ENCODE data around the gene NUBP2.

The NUBP2 gene

DNA sequence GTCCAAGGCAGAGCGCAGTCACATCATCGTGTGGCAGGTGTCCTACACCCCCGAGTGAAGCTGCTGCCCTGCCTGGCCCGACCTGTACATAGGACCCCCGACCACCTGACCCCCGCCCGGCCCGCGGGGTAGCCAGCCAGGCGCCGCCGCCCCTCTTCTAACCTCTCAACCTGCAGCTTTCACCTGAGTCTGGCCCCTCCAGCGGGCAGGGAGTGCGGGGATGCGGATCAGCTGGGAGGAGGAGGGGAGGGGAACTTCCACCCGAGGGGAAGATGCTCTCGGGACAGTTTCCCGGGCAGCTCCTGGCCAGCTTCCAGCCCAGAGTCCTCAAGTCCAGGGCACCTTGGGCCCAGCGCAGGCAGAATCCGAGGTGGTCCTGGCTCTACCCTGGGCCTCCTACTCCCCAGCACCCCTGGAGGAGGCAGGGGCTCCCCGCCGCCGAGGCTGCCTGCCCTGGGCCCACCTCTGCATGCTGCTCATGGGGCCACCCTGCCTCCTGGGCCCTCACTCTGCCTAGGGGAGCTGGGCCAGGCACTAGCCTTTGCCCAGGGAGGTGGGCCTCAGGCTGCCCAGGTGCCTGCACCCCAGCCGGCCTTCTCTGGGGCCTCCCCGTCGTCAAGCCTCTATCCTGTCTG is 13.9 kb upstream of the NUBP2 start:
- TF ChIP-seq, protein P1, sequence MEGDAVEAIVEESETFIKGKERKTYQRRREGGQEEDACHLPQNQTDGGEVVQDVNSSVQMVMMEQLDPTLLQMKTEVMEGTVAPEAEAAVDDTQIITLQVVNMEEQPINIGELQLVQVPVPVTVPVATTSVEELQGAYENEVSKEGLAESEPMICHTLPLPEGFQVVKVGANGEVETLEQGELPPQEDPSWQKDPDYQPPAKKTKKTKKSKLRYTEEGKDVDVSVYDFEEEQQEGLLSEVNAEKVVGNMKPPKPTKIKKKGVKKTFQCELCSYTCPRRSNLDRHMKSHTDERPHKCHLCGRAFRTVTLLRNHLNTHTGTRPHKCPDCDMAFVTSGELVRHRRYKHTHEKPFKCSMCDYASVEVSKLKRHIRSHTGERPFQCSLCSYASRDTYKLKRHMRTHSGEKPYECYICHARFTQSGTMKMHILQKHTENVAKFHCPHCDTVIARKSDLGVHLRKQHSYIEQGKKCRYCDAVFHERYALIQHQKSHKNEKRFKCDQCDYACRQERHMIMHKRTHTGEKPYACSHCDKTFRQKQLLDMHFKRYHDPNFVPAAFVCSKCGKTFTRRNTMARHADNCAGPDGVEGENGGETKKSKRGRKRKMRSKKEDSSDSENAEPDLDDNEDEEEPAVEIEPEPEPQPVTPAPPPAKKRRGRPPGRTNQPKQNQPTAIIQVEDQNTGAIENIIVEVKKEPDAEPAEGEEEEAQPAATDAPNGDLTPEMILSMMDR (conservative IDR thresholded peaks at IDR 0.05; ENCODE audit: low read depth, low read length): no peak
- DNase-seq (ENCODE audit: low read depth): no peak
- no peak overlapping the region for H3K4me3 ChIP-seq (ENCODE audit: low read depth, low read length)

DNA sequence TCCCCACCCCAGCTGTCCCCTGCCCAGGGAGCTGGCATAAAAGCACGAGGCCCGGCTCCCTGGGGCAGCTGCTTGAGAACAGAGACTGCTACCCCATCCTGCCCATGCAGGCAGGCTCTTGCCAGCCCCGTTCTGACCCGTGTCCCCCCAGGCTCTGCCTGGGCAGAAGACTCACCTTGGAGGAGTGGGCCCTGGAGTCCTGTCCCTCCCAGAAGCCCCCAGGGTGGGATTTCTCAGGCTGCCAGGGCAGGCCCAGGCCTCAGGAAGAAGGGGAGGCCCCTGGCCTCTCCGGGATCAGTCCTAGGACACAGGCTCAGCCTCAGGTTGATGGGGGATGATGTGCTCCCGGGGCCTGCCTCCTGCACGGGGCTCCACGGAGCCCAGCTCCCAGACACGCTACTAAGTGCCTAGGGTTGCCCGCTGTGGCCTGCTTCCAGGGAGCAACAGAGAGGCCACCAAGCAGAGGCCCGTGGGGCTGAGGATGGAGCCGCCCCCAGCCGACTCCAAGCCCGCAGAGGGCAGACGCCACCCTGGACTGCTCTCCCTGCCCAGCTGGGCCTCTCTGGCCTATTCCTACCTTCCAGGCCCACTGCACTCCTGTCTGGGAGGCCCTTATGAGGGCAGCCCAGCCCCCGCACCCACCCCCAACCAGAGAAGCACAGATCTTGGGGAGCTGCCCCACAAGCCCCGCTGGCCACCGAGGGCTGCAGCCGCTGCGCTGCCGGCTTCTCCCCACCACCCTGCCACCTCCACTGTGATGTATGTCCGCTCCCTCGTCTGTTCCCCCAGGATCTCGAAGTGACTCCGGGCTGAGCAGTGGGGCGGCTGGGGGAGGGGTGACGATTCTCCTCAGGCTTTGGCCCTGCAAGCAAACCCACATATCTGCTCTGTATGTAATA is 13.1 kb upstream of the NUBP2 start:
- TF ChIP-seq, protein P1 (conservative IDR thresholded peaks at IDR 0.05; ENCODE audit: low read depth, low read length): no peak
- DNase-seq (ENCODE audit: low read depth): no peak
- H3K4me3 ChIP-seq (ENCODE audit: low read depth, low read length): peak overlapping the region; percentile 83

DNA sequence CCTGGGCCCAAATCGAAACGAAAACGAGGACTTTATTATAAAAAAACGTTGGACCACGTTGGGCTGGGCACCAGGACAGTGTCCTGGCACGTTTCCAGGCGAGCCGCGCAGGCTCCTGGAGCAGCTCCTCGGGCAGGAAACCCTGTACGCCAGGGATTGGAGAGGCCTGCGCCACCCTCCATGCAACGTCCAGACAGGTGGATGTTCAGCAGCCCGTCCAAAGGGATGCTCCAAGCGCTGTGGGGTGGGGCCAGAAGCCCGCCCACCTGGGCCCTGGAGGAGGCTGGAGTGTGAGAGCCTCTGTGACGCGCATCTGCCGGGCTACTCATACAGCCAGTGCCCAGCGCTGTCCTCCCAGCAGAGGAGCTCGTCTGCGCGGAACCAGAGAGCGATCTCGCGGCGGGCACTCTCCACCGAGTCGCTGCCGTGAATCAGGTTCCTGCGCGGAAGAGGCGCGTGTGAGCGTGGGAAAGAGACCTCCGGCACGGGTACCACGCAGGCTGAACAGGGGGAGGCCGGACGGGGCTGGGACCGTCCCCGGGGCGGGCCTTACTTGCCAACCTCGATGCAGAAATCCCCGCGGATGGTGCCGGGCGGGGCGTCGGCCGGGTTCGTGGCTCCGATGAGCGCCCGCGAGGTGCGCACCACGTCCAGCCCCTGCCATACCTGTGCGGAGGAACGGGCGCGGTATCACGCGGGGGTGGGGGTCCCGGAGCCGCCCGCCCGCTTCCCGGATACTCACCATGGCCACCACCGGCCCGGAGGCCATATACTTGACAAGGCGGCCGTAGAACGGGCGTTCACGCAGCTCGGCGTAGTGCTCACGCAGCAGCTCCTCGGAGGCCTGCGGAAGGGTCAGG is 12.2 kb upstream of the NUBP2 start:
- peak overlapping the region; percentile 83 for H3K4me3 ChIP-seq (ENCODE audit: low read depth, low read length)
- DNase-seq (ENCODE audit: low read depth): no peak
- TF ChIP-seq, protein P1 (conservative IDR thresholded peaks at IDR 0.05; ENCODE audit: low read depth, low read length): no peak

DNA sequence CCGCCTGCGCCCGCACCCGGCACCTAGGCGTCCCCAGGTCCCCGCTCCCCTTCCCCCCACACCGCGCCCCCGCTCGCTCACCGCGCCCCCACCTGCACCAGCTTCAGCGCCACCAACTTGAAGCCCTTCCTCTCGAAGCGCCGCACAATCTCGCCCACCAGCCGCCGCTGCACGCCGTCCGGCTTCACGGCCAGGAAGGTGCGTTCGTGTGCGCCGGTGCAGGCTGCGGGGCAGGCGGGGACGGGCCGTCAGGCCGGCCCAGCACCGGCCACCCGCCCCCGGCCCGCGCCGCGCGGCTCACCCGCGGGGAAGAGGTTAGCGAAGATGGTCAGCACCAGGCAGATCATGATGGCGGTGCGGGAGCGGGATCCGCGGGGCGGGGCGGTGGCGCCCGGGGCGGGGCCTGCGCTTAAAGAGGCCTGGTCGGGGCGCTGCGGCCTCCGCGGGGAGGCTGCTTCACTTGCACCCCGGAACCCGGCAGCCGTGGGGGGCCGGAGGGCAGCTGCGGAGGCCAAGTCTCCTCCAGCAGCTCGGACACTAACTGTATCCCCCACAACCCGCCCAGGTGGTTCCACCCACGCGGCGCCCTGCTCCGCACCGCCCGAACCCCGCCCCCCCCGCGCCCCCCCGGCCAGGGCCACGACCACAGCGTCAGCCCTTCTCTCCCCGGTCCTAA is 11.4 kb upstream of the NUBP2 start, which contains the start of gene NME3:
NME3 (minus strand) TSS at position 356 of the 676 bp plus-strand sequence; CDS start at position 347, 9 bp downstream.
- TF ChIP-seq, protein P1 (conservative IDR thresholded peaks at IDR 0.05; ENCODE audit: low read depth, low read length): no peak
- peak within 1 kb of the TSS; percentile 83 for H3K4me3 ChIP-seq (ENCODE audit: low read depth, low read length)
- DNase-seq (ENCODE audit: low read depth): peak; percentile 77

DNA sequence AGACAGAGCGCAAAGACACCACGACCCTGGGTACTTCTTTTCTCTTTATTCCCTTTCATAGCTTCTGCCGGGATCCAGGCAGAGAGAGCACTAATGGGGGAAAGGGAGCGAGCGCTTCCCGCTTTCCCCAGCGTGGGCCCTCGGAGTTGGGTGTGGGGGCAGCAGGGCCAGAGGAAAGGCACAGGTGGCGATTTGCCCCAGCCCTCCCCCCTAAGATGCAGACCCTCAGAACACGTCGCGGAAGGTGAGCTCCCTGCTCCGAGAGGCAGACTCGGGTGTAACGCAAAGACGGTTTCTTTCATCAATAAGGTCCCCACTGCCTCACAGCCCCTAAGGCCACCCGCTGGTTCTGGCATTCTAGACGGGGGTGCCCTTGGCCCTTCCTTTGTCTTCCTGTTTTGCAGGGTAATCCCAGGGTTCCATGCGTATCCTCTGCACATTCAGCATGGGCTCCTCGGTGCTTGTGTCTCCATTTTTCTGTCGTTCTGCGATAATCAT is 10.8 kb upstream of the NUBP2 start:
- no peak for DNase-seq (ENCODE audit: low read depth)
- TF ChIP-seq, protein P1 (conservative IDR thresholded peaks at IDR 0.05; ENCODE audit: low read depth, low read length): no peak
- H3K4me3 ChIP-seq (ENCODE audit: low read depth, low read length): peak overlapping the region; percentile 83

DNA sequence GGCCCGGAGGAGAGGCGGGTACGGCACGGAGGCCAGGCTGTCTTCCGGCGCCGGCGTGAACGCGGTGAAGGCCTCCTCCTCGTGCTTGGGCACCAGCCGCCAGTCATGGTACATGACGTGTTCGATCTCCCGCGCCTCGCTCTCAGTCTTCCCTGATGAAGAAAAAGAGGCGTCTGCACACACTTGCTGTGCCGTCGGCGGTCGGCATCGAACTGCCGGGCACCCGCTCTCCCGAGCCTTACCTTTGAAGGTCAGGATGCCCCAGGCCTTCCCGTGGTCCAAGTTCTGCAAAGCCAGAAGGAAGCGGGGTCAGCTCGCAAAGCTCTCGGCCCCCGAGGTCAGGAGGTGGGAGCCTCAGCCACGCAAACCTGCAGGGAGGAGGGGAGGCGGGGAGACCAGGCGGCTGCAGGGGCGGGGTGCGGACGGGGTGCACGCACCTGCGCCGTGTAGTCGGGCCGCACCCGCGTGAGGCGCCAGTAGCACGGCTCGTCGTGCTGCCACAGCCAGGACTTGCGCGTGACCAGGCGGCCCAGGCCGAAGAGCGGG is 10.3 kb upstream of the NUBP2 start, which contains the start of gene EME2:
EME2 (plus strand) TSS at position 449 of the 546 bp plus-strand sequence. CDS start 418 bp downstream, outside the sequence.
- peak within 1 kb of the TSS; percentile 83 for H3K4me3 ChIP-seq (ENCODE audit: low read depth, low read length)
- peak; percentile 54 for DNase-seq (ENCODE audit: low read depth)
- TF ChIP-seq, protein P1 (conservative IDR thresholded peaks at IDR 0.05; ENCODE audit: low read depth, low read length): no peak

All from choroid plexus epithelial cell (primary cell).